ENCODE data around the gene KAT6B.

GRCh38 chr10:75023074-75023473 is 196.7 kb downstream of the KAT6B start:
- TF ChIP-seq, protein P1, sequence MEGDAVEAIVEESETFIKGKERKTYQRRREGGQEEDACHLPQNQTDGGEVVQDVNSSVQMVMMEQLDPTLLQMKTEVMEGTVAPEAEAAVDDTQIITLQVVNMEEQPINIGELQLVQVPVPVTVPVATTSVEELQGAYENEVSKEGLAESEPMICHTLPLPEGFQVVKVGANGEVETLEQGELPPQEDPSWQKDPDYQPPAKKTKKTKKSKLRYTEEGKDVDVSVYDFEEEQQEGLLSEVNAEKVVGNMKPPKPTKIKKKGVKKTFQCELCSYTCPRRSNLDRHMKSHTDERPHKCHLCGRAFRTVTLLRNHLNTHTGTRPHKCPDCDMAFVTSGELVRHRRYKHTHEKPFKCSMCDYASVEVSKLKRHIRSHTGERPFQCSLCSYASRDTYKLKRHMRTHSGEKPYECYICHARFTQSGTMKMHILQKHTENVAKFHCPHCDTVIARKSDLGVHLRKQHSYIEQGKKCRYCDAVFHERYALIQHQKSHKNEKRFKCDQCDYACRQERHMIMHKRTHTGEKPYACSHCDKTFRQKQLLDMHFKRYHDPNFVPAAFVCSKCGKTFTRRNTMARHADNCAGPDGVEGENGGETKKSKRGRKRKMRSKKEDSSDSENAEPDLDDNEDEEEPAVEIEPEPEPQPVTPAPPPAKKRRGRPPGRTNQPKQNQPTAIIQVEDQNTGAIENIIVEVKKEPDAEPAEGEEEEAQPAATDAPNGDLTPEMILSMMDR (IDR thresholded peaks at IDR 0.05): no peak
- no peak for TF ChIP-seq EZH2 (IDR thresholded peaks at IDR 0.05; ENCODE audit: borderline replicate concordance, insufficient read depth, low read depth, low read length, poor library complexity, severe bottlenecking)
